ENCODE results near the gene NEMP1.

The NEMP1 gene

DNA sequence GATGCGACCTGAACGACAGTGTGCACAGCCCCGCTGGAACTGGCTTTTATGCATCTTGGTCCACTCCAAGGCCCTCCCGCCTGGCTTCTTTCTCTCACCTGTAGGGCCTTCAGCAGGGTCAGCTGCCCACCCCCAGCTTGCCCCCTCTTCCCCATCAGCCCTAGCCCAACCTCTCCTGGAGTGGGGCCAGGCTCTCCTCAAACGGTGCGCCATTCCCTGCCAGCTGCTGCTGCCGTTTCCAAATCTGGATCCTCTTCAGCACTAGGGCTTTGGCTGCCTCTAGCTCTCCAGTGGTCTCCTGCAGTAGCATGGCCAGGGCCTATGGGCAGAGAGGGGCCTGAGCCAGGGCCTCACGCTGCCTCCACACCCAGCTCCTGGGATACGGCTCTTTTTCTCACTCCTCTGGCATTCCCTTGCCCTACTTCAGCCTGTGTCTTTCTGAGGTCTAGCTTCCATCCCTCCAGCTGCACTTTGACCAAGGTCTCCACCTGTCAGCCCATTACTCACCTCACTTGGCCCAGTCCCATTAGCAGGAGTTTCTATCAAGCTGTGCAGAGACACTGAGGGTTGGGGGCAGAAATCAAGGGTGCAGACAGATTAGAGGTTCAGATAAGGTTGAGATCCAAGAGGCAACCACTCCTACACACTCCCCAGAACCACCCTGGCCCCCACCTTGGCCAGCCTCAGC, 27.6 kb upstream of the NEMP1 start:
- TF ChIP-seq CTCF (IDR thresholded peaks at IDR 0.05; ENCODE audit: insufficient read depth, low read length, poor library complexity, severe bottlenecking) (no peak), EZH2phosphoT487 (conservative IDR thresholded peaks at IDR 0.05; ENCODE audit: low read length) (no peak)
- Histone ChIP-seq H3K9me3 (ENCODE audit: insufficient read depth, low read length) (no peaks in the 10 kb centered on the region), H3K9ac (ENCODE audit: low read length) (no peak overlapping the region), H3K27ac (ENCODE audit: low read depth, low read length) (no peak overlapping the region), H3K9me2 (replicated peaks; ENCODE audit: insufficient read depth, low read length) (no peaks in the 10 kb centered on the region), H3K4me3 (ENCODE audit: insufficient read depth, low read length, poor library complexity, severe bottlenecking) (no peak overlapping the region), H2AFZ (ENCODE audit: low read depth, low read length, severe bottlenecking) (no peak overlapping the region), H3K27me3 (ENCODE audit: low read length) (no peaks in the 10 kb centered on the region), H4K20me1 (ENCODE audit: low read depth, low read length) (no peaks in the 10 kb centered on the region), H3K79me2 (ENCODE audit: insufficient read depth, low read length) (peaks cover 33% of the 10 kb centered on the region), H3K36me3 (ENCODE audit: low read length) (0 out of 2 replicates have a peak, but pooled peaks cover 2% of the 10 kb centered on the region), H3K4me2 (ENCODE audit: low read depth, low read length, poor library complexity, severe bottlenecking) (no peak overlapping the region), H3F3A (ENCODE audit: insufficient read depth) (0 out of 2 replicates have a peak, but pooled peaks cover 3% of the 10 kb centered on the region)

DNA sequence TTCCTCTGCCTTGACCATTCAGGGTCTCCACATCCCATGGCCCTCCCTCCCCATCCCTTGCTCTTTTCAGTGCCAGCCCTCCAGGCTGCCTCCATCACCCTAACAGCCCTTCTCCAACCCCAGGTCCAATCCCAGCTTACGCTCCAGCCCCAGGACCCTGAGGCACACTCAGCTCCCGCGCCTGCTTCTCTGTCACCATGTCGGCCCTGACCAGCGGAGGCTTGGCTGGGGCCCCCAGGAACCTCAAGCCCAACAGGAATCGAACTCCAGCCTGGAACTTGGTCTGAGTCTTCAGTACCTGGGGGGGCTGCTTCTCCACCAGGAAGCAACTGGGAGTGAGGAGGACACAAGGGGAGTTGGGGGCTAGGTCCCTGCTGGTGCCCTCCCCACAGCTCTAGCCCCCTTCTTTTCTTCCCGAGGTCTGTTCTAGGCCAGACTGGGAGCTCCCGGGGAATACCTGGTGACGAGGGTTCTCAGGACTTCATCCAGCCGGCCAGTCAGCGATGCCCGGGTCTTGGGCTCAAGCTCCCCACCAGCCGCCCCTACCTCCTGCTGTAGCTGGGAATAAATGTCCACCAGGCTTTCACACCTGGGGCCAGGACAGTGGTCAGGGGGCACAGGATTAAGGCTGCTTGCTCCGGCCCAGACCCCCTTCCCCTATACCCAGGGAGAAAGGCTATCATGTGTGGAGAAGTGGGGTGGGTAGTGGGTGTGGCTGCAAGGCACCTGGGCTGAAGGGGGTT, 26.6 kb upstream of the NEMP1 start:
- Histone ChIP-seq H3K9ac (ENCODE audit: low read length) (no peak overlapping the region), H2AFZ (ENCODE audit: low read depth, low read length, severe bottlenecking) (no peak overlapping the region), H3F3A (ENCODE audit: insufficient read depth) (0 out of 2 replicates have a peak, but pooled peaks cover 3% of the 10 kb centered on the region), H3K79me2 (ENCODE audit: insufficient read depth, low read length) (peaks cover 25% of the 10 kb centered on the region), H3K9me3 (ENCODE audit: insufficient read depth, low read length) (no peaks in the 10 kb centered on the region), H3K9me2 (replicated peaks; ENCODE audit: insufficient read depth, low read length) (no peaks in the 10 kb centered on the region), H3K27ac (ENCODE audit: low read depth, low read length) (no peak overlapping the region), H4K20me1 (ENCODE audit: low read depth, low read length) (no peaks in the 10 kb centered on the region), H3K27me3 (ENCODE audit: low read length) (no peaks in the 10 kb centered on the region), H3K36me3 (ENCODE audit: low read length) (0 out of 2 replicates have a peak, but pooled peaks cover 2% of the 10 kb centered on the region), H3K4me2 (ENCODE audit: low read depth, low read length, poor library complexity, severe bottlenecking) (no peak overlapping the region), H3K4me3 (ENCODE audit: insufficient read depth, low read length, poor library complexity, severe bottlenecking) (no peak overlapping the region)
- TF ChIP-seq EZH2phosphoT487 (conservative IDR thresholded peaks at IDR 0.05; ENCODE audit: low read length) (no peak), CTCF (IDR thresholded peaks at IDR 0.05; ENCODE audit: insufficient read depth, low read length, poor library complexity, severe bottlenecking) (no peak)

DNA sequence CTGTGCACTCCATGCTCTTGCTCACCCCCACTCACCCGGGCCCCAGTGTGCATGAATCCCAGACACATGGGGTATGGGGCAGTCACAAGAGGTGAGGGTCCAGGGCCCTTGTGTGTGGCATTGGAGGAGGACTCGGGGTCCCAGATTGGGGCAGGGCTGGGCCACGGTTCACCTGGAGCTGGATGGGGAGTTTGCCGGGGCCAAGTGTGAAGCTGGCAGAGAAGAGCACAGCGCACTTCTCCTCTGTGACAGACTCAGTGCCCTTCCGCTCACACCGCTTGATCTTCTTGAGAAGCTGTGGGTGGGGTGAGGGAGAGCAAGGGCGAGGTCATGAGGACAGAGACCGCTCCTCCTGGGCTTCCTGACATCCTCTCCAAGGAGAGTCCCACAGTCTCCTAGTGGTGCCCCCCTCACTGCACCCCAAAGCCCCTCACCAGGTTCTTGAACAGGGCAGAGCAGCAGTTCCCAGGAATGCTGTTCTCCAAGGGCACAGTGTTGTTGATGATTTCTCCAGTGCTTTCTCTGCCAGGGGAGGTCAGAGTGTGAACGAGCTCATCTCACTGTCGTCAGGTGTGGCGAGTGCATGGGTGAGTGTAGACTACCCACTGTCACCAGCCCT, 25.8 kb upstream of the NEMP1 start:
- H3K9me2 ChIP-seq (replicated peaks; ENCODE audit: insufficient read depth, low read length): no peaks in the 10 kb centered on the region
- no peaks in the 10 kb centered on the region for H3K27me3 ChIP-seq (ENCODE audit: low read length)
- no peak overlapping the region for H3K9ac ChIP-seq (ENCODE audit: low read length)
- H4K20me1 ChIP-seq (ENCODE audit: low read depth, low read length): no peaks in the 10 kb centered on the region
- H3K36me3 ChIP-seq (ENCODE audit: low read length): 0 out of 2 replicates have a peak, but pooled peaks cover 2% of the 10 kb centered on the region
- H3K9me3 ChIP-seq (ENCODE audit: insufficient read depth, low read length): no peaks in the 10 kb centered on the region
- H3K79me2 ChIP-seq (ENCODE audit: insufficient read depth, low read length): peaks cover 17% of the 10 kb centered on the region
- no peak overlapping the region for H2AFZ ChIP-seq (ENCODE audit: low read depth, low read length, severe bottlenecking)
- H3F3A ChIP-seq (ENCODE audit: insufficient read depth): 0 out of 2 replicates have a peak, but pooled peaks cover 2% of the 10 kb centered on the region
- H3K4me2 ChIP-seq (ENCODE audit: low read depth, low read length, poor library complexity, severe bottlenecking): no peak overlapping the region
- TF ChIP-seq EZH2phosphoT487 (conservative IDR thresholded peaks at IDR 0.05; ENCODE audit: low read length) (no peak), CTCF (IDR thresholded peaks at IDR 0.05; ENCODE audit: insufficient read depth, low read length, poor library complexity, severe bottlenecking) (no peak)
- no peak overlapping the region for H3K27ac ChIP-seq (ENCODE audit: low read depth, low read length)
- no peak overlapping the region for H3K4me3 ChIP-seq (ENCODE audit: insufficient read depth, low read length, poor library complexity, severe bottlenecking)

Data from SU-DHL-6 (cell line).